ENCODE results near the gene SCUBE3.

DNA sequence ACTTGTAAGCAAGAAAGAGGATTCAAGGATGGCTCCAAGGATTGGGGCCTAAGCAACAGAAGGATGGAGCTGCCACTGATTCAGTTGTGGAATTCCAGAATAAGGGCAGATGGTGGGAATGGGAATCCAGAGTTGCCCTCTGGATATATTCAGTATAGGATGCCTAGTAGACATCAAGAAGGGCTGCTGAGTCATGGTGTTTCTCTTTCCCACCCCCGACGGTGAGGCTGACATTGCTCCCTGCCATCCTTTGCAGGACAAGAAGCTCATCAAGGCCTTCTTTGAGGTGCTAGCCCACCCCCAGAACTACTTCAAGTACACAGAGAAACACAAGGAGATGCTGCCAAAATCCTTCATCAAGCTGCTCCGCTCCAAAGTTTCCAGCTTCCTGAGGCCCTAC lies 34.5 kb downstream of the SCUBE3 start:
- TF ChIP-seq CTCF (IDR thresholded peaks at IDR 0.05; ENCODE audit: borderline replicate concordance, extremely low read depth, low read length, poor library complexity, severe bottlenecking) (no peak), EZH2 (IDR thresholded peaks at IDR 0.05; ENCODE audit: borderline replicate concordance, low read depth, low read length, severe bottlenecking) (no peak)
